GM18526 (cell line): Measurements from ENCODE around the gene MVP.

Experiments
- POLR2A ChIP-seq: IDR thresholded peaks from 3 replicates; pipeline ENCODE4 v1.6.1; 2011; ENCODE audit not compliant: insufficient read length; ENCODE audit errors: extremely low read depth

MVP gene

GRCh38 chr16:29804020-29804419 is 16.2 kb upstream of the MVP start:
- TF ChIP-seq POLR2A = no peak

DNA sequence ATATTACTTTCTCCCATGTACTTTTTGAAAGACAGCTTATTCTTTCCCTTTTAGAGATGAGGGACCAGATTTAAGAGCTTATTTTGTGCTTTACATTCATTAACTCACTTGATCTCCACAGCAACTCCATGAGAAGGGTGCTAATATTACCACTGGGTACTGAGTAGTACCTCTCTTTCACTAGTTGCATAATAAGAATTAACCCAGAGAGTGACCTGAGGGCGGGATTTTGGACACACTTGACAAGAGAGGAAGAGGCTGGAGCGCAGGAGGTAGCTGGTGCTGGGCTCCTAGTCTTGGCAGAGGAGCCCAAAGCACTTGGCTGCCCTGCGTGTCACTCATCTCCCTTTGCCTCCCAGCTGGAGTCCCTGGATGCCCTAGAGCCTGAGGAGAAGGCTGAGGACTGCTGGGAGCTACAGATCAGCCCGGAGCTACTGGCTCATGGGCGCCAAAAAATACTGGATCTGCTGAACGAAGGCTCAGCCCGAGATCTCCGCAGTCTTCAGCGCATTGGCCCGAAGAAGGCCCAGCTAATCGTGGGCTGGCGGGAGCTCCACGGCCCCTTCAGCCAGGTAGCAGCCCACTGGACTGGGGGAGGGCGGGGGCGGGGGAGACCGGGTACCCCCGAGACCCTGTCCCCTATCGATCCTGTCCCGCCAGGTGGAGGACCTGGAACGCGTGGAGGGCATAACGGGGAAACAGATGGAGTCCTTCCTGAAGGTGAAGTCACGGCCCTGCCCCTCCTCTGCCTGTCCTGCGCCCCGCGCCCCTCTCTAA is 15.6 kb upstream of the MVP start:
- TF ChIP-seq POLR2A = no peak

DNA sequence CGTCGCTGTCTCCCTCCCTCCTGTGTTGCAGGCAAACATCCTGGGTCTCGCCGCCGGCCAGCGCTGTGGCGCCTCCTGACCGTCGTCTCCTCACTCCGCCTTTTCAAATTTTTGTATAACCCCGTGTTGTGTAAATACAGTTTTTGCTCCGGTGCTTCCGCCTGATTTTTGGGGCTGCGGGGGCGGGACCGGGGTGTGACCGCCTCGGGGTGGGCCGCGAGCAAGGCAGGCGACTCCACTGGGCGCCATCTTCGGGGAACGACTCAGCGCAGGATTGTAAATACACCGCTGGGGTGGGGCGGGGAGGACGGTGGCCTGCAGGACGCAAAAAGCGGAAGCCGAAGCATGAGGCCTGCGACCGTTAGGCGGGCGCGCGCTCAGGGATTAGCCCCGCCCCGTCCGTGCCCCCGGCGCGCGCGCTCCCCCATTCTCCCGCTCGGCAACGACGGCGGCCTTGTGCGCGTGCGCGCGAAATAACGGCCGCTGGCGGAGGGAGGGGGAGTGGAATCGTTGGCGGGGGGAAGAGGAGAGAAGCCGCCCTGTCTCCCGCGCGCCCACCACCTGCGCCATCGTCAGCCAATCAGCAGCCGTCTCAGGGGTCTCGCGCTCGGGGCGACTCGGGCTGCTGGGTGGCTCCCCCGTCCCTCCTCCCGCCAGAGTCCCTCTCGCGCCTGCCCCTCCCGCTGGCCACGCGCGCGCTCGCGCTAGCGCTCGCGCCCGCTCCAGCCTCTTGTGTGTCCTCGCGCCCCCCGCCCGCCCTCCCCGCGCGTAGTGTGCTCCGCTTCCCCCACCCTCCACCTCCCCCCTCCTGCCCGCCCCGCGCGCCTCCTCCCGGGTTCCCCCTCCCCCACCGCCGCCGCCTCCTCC is 14.8 kb upstream of the MVP start:
- peak; percentile 81 for TF ChIP-seq POLR2A

DNA sequence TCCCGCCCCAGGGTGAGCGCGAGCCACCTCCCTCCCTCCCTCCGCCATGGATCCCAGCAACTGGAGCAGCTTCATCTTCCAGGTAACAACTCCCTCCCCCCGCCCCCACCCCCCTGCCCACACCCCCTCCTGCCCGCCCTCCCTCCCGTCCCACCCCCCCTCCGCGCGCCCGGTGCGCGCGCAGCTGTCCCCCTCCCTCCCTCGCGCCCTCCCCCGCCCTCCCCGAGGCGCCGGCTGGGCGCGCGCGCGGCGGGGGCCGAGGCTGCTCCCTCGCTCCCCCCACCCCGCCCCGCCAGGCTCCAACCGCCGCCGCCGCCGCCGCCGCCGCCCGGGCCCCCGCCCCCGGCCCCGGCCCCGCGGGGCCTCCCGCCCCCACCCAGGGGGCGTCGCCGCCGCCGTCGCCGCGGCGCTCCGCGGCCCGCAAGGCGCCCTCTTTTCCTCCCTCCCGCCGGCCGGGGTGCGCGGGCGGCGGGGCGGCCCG is 14.1 kb upstream of the MVP start, which contains the start of gene MAZ:
Gene MAZ (plus strand): TSS at position 431 of the 481 bp plus-strand sequence. CDS start 173 bp downstream, outside the sequence.
- no peak for TF ChIP-seq POLR2A

DNA sequence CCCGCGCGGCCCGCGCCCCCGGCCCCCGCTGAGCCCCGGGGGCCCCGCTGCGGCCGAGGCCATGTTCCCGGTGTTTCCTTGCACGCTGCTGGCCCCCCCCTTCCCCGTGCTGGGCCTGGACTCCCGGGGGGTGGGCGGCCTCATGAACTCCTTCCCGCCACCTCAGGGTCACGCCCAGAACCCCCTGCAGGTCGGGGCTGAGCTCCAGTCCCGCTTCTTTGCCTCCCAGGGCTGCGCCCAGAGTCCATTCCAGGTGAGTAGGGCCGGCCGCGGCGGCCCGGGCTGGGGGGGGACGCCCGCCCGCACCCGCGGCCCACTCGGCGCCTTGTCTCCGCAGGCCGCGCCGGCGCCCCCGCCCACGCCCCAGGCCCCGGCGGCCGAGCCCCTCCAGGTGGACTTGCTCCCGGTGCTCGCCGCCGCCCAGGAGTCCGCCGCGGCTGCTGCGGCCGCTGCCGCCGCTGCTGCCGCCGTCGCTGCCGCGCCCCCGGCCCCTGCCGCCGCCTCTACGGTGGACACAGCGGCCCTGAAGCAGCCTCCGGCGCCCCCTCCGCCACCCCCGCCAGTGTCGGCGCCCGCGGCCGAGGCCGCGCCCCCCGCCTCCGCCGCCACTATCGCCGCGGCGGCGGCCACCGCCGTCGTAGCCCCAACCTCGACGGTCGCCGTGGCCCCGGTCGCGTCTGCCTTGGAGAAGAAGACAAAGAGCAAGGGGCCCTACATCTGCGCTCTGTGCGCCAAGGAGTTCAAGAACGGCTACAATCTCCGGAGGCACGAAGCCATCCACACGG is 13.4 kb upstream of the MVP start:
- TF ChIP-seq POLR2A = no peak

GRCh38 chr16:29807426-29808218 is 12.6 kb upstream of the MVP start:
- peak; percentile 54 for TF ChIP-seq POLR2A

GRCh38 chr16:29808219-29808900 is 11.9 kb upstream of the MVP start:
- no peak for TF ChIP-seq POLR2A

DNA sequence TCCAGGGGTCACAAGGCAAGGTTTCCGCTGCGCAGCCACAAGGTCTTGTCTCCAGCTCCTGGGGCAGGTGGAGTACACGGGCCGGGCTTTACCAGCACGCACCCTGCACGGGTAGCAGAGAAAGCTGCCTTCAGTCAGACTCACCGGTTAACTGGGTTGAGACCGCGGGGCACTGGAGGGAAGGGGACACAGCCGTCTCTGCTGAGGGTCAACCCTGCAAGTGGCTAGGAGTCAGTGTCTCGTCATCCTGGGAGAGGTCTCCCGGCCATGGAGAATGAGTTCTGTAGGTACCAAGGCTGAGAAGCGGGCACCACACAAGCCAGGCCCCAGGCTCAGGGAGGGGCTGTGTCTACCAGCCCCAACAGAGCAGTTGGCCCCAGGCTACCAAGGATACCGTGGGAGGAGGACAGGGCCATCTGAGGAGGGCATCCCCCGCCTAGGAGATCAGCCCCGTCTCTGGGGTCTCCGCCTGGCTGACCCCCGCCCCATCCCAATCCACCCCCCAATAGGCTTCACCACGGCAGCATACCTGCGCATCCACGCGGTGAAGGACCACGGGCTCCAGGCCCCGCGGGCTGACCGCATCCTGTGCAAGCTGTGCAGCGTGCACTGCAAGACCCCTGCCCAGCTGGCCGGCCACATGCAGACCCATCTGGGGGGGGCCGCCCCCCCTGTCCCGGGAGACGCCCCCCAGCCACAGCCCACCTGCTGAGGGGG is 11.1 kb upstream of the MVP start:
- TF ChIP-seq POLR2A = peak; percentile 20

DNA sequence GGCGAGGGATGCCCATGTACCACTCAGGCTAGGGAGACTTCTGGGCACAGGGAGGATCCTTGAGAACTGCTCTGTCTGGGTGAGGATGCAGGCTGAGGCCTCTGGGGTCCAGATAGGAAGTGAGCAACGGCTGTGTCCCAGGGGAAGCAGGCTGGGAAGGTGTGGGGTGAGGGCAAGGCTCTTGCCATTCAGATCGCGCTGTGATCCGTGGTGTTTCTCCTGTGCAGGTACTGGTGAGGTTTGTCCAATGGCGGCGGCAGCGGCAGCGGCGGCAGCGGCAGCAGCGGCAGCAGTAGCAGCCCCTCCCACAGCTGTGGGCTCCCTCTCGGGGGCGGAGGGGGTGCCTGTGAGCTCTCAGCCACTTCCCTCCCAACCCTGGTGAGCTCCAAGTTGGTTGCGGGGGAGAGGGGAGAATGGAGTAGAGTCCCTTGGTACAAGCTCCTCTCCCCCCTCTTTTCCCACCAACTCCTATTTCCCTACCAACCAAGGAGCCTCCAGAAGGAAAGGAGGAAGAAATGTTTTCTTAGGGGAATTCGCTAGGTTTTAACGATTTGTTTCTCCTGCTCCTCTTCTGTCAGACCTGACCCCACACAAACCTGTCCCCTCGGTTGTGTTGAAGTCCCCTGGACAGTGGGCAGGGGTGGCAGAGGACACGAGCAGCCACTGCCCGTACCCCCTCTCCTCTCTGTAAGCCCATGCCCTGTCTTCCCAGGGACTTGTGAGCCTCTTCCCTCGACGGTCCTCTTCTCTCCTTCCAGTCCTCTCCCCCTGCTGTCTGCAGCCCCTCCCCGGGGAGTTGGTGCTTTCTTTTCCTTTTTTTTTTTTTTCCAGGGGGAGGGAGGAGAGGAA is 10.2 kb upstream of the MVP start:
- TF ChIP-seq POLR2A = no peak

- TF ChIP-seq POLR2A = no peak
Observed at GRCh38 chr16:29810699-29811169, 9.5 kb upstream of the MVP start.

- peak; percentile 18 for TF ChIP-seq POLR2A
Observed at GRCh38 chr16:29811170-29811895, 8.9 kb upstream of the MVP start.

DNA sequence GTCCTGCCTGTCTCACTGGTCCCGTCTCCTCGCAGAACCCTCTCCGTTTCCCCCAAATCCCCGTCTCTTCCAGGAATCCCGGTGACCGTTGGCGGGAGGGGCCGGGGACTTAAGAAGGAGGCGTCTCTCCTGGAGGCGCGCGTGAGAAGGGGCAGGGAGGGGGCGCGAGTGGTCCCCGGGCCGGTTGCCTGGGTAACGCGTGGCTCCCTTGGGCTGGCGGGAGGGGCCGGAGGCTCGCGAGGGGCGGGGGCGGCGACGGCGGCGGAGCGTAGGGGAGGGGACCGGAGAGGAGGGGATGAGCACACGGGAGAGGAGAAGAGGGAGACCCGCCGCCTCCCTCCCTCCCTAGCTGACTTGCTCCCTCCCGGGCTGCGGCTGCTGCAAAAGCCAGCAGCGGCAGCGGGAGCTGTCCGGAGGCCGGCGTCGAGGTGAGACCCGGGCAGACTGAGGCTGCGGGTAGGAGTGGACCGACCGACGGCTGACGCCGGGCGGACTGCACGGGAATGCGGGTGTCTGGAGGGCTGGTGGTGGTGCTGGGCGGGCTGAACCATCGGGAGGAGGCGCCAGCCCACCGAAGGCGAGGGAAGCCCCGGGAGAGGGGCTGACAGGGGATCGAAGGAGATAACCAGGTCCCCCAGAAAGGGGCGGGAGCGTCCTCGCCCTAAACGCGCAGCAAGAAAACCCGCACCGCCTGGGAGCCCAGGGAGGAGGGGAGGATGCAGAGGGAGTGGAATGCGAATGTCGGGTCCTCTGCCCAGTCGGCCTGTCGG is 8.2 kb upstream of the MVP start, which contains the start of gene PRRT2:
Gene PRRT2 (plus strand): TSS at position 298 of the 770 bp plus-strand sequence. CDS start 862 bp downstream, outside the sequence.
- no peak for TF ChIP-seq POLR2A
